ENCODE measurements around the gene HSPG2.
"Not testable (repeated sequence)": the region's sequence is repeated elsewhere in the genome, so short reads cannot be mapped to it uniquely, and the experiment has no call there.

Gene HSPG2

DNA sequence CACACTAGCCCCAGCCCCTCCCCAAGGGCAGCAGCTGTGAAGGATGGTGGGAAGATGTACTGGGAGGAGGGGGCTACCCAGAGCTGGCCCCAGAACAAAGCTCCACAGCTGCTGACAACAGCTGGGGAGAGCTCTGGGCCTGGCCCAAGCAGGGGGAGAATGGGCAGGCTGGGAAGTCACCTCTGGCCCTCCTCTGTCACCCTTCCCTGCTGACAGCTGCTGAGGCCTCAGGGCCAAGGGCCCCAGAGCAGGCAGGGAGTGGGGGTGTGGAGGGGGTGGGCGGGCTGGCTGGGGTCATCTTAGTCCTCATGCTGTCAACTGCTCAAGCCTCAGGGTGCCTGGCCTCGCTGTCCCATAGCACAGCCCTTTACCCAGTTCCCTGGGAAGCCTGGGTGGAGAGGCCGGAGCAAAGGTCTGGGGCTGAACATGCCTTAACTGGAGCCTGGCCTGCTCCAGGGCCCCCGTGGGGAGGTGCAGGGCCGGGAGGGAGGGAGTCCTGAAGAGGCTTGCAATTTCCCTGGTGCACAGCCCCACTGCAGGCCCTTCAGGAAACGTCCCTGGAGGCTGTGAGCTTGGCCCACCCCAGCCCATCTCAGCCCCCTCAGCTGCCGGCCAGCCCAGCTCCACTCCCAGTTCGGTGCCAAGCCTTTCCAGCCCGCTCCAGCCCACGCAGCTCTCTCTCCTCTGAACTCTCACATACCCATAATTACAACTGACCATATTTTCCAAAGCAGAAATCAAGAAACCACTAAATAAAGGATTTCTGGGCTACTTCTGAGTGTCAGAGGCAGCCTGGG is 25.7 kb downstream of the HSPG2 start:
- no peak for DNase-seq

DNA sequence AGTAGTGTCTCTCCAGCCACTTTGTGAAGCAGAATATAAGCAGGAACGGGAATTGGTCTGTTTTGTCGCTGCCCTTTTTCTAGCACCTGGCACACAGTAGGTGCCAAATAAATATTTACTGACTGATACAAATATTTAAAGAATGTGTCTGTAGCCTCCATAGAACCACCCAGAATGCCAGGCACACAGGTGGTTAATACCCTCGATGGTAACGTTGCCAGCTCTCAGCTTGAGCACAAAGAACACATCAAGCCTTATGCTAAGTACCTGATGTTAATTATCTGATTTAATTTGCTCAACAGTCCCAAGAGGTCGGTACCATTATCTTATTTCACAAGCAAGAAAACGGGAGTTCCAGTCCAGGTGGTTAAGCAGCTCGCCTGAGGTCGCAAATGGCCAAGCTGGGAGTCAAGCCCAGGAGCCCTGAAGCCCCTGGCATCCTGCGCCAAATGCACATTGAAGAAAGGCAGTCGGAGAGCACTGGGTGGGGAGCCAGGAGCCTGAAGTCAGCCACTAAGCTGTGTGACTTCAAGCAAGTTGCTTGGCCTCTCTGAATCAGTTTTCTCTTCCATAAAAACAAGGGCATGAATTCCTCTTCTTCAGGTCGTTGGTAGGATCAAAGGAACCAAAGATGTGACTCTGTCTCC is 26.4 kb downstream of the HSPG2 start:
- no peak for DNase-seq

DNA sequence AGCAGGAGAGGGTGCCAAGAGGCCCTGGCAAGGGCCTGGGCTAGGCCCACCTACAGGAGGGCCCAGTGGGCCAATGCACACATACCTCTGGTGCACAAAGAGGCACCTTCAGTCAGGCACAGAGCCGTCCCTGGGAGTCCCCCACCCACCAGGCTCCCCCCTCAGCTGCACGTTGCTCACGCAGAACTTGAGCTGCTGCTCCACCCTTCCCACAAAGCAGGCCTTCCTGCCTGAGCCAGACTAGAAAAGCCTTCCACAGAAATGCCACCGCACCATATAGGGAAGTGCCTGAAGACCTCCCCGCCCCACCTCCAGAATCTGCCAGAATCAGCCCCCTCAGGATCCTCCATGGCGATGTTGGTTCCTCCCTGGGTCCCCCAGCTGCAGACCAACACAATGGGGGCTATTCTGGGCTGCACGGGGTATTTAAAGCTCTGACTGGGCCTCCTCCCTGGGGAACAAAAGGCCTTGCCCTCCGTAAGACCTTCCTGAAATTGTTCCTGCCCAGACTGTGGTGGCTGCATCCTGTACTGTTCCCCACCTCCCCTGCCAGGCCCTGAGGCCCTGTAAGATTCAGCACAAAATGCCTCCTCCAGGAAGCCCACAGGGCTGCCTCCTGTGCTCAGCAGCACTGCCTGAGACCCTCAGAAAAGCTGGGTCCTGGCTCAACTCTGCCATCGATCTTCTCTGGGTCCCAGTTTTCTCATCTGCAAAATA is 27.2 kb downstream of the HSPG2 start:
- DNase-seq = peak; percentile 9 to 88

GRCh38 chr1:21909286-21909759 is 27.8 kb downstream of the HSPG2 start:
- no peak for DNase-seq

- not testable (repeated sequence) for DNase-seq
Observed at GRCh38 chr1:21907737-21908534, 29.2 kb downstream of the HSPG2 start.

- DNase-seq = no peak
Observed at GRCh38 chr1:21907079-21907418, 30.1 kb downstream of the HSPG2 start.

DNA sequence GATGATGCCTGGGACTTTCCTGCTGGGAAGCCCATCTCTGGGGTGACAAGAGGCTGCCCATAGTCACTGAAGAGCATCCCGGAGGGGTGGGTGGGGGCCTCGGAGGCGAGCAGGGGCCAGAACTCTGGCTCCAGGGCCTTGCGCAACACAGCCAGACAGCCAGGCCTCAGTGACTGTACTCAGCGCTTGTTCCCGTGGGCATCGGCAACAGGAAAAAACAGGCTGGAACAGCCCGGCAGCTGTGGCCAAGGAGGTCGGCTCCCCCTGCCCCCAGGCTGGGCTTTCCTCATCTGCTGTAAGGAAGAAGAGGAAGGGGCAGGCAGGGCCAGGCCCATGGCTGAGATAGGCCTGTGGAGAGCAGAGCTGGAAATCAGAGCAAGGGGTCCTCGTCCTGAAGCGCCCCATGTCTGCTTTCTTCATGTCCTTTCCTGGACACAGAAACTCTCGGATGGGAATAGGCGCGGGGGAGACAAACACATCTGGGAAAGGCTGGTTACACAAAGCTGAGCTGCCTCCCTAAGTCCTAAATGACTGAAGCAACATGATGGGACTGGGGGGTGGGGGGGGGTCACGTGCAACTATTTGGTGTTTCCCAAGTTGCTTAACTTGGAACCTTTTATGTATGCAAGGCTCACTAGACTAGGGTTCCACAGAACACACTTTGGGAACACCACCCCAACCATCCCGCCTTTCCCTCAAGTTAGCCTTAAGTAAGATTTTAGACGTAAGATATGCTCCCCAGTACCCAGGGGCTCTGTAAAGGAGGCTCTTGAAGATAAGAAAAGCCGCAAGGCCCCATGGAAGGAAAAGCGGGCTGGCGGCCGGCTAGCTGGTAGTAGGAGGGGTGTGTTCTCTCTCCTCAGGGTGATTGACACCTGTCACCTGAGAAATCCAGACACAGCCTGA is 30.7 kb downstream of the HSPG2 start:
- DNase-seq = no peak

DNA sequence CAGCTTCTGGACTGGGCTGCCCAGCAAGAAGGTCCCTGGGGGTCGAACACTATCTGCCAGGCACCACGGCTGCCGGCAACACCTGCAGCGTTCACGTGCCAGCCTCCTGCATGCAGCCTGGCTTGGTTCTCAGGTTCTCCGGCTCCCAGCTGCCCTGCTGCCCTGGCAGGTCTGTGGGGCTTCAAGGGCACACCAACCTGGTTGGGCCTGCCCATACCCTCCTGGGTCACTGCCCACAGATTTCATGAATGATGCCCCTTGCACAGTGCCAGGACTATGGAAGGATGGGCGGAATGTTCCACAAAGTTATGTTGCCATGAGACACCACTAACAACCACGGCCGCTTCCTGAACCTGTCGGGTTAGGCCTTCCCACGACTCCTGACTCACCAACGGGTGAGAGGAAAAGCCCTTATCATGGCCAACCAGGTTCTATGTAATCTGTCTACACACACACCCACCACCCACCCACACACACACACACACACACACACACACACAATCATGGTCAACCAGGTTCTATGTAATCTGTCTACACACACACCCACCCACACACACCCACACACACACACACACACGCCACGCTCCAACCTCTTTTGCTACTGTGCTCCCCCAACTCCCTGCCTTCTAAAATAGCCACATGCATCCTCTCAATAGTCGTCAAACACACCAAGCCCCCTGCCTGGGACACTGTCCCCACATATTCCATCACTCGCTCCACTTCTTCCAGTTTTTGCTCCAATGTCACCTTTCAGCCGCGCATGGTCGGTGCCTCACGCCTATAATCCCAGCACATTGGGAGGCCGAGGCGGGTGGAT is 32.2 kb downstream of the HSPG2 start:
- DNase-seq = peak in 1 of 2 donors; percentile 84

DNA sequence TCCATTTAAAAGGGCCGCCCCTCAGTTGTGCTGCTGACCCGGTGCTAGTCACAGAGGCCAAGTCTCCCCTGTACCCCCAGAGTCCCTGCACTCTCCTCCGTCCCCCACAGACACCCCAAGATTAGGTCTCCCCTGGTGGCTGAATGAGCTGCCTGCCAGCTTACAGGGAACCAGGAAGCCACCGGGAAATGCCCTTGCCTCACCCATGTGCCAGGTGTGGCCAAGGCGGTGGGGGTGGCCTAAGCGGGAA is 32.7 kb downstream of the HSPG2 start:
- DNase-seq = no peak

DNA sequence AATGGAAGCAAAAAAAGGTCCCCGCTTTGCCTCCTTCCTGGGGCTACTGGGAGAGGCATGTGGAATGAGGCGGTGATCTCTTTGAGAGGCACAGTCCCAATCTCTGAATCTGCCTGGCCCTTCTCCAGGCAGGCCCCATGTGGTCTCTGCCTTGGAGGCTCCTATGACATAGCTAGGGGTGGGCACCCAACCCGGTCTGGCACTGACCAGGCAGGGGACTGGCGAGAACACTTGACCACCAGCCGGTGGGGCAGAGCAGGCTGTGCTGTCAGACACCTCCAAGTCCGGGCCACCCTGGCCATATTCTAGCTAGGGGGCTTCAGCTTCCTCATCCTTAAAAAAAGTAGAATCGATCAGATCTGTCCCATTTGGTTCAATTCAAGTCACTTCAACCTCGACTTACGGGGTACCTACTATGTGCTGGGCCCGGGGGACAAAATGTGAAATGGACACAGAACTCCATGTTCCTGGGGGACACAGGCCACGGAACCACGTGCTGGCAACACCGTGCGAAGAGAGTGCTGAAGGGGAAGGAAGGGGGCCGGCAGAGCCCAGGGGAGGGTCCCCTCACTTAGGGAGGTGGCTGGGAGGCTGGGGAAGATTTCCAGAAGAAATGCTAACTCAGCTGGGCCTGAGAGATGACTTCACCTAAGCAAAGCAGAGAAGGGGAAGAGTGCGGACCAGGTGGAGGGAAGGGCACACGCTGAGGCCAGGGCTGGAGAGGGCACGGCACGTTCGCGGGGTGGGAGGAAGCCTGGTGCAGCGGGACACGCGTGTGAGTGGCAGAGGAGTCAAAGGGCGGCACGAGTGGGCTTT is 33.3 kb downstream of the HSPG2 start:
- DNase-seq = no peak

- peak in 1 of 2 donors; percentile 6 for DNase-seq
Observed at GRCh38 chr1:21902026-21903012, 34.8 kb downstream of the HSPG2 start.

DNA sequence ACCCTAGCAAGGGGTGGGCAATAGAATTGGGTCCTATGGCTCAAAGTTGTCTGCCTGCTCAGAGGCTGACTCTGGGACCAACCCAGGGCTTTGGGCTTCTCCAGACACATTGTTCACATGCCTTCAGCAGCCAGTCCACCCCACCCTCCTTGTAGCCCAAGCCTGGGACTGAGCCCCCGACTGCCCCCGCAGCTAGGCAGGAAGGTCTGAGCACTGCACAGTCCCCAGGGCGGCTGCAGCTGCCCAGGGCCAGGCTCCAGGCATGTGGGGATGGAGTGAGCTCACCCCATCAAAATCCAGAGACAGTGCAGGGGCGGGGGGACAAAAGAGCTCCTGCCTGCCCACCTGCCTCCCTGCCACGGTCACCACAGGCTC is 35.6 kb downstream of the HSPG2 start:
- DNase-seq = no peak

DNA sequence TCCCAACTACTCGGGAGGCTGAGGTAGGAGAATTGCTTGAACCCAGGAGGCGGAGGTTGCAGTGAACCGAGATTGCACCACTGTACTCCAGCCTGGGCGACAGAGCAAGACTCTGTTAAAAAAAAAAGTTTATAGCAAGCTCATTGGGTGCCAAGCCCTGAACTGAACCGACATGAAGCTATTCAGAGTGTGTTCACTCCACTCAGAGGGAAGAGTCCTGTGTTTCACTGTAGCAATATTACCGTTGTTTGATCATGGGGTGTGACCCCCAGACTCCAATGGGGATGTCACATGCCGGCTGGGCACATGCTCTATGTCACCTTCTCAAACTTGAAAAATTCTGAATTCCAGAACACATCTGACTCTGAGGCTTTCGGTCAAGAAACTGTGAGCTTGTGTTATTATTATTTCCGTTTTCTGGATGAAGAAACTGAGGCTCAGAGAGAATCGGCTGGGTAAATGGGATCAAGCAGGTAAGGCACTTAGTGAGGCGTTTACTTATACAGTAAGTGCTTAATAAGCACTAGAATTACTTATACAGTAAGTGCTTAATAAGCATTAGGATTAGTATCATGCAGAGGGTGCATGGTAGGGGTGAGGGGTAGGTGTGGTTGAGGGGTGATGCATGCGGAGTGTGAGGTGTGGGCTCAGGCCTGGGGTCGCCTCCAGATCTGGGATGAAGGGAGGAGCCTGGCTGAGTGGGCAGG is 36.2 kb downstream of the HSPG2 start:
- no peak for DNase-seq

DNA sequence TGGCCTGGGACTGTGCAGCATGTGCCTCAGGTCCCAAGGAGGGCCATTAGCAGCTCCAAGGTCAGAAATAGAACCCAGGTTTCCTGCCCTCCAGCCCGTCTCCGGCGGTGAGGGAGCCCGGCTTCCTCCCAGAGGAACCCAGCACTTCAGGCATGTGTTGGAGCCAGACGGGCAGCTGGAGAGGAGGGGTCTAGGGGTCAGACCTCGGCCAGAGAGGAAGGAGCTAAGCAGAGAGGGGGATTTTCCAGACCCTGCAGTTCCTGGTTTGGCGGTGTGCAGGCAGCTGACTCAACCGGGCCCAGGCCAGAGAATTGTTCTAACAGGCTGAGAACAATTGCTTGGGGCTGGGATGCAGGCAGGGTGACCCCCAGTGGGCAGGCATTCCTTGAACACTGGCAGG is 37.1 kb downstream of the HSPG2 start:
- DNase-seq = no peak

DNA sequence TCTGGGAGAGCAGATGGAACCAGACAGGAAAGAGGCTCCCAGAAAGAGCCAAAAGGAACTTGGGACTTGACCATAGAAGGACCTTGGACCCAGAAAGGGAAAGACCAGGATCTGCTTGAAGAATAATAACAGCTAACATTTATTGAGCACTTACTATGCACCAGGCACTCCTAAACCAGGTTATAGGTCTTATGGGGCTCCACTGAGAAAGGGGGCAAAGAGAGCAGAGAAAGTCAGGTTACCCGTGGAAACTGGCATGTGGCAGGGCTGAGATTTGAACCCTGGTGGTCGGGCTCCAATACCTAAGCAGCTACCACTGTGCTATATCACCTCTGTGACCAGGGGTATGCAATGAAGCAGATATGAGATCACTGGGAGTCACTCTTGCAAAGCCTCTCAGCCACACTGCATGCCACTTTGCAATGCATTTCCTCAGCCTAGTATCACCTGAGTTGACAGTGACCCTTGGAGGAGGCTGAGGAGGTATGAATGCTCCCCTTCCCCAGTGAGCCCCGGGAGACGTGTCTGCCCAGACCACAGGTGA is 37.8 kb downstream of the HSPG2 start:
- no peak for DNase-seq

DNA sequence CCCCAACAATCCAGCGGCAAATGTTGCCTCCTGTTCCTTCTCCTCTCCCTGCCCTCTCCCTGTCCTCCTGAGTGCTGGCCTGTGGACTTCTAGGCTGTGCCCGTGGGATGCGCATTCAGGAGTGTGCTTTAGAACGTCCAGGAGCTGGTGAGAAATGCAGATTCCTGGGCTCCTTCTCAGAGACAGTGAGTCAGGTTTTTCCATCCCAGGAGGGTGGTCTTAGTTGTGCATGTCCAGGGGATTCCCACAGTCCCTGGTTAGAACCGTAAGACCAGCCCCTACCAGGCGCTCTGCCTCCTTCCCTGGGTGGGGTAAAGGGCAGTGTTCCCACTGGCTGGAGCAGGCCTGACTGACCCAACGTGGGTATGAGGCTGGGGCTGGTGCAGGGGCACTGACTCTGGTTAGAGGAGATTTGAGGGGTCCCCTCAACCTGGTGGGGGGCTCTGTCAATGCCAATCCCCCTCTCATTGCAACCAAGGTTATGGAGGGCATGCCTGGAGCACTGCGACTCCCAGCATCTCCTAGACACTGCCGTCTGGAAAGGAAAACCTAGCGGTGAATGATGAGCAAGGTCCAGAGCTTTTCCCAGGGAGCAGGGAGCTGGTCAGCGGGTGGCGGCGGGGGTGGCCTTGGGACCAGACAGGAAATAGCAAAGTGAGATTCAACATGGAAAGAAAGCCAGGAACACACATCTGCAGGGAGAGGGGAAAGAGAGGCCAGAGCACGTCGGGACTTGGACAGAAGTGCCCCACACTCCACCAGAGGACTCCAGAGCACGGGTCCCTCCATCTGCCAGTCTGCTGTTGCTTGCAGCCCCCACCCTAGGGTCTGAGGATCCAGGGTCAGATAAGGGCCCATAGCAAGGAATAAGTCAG is 38.5 kb downstream of the HSPG2 start:
- no peak for DNase-seq

GRCh38 chr1:21897844-21898243 is 39.3 kb downstream of the HSPG2 start:
- DNase-seq = no peak
